GM23338 (cell line): ENCODE results near the gene MRTO4. TPM values are rescaled to one million over a fixed set of nuclear protein-coding genes. Genes with fewer than 3 reads are reported as not detected.
A peak's percentile ranks its signal among the peaks of the same experiment; 100 is the strongest.

Source experiments
- ATAC-seq: fragments of 200-7000 bp; cut with Tn5 transposase; 3 replicates; pipeline ENCODE4 v1.9.1; 2020
- DNase-seq: peaks from one replicate; pipeline ENCODE4 v3.0.0-alpha.2; 2015; ENCODE audit warnings: low spot score
- H2AFZ ChIP-seq: fragments of 200-600 bp; sonication (generic); 2 replicates; pipeline ENCODE4 v1.8.0; 2016; ENCODE audit warnings: antibody characterized with exemption, mild to moderate bottlenecking, moderate library complexity
- H3F3A ChIP-seq: fragments of 200-600 bp; sonication (generic); replicated peaks from 2 replicates; pipeline ENCODE4 v1.8.0; 2017; ENCODE audit warnings: antibody characterized with exemption, mixed run types, low read depth
- H3K27ac ChIP-seq: fragments of 200-600 bp; sonication (generic); 2 replicates; pipeline ENCODE4 v1.6.1; 2016; ENCODE audit warnings: low read depth
- H3K27me3 ChIP-seq: fragments of 200-600 bp; sonication (generic); 2 replicates; pipeline ENCODE4 v1.8.0; 2016; ENCODE audit warnings: mild to moderate bottlenecking, mixed run types, moderate library complexity; ENCODE audit not compliant: insufficient read depth
- H3K36me3 ChIP-seq: fragments of 200-600 bp; sonication (generic); 2 replicates; pipeline ENCODE4 v1.8.0; 2016; ENCODE audit warnings: mild to moderate bottlenecking; ENCODE audit not compliant: insufficient read depth
- H3K4me1 ChIP-seq: fragments of 200-600 bp; sonication (generic); 2 replicates; pipeline ENCODE4 v1.8.0; 2016; ENCODE audit warnings: mild to moderate bottlenecking, moderate library complexity; ENCODE audit not compliant: insufficient read depth
- H3K4me2 ChIP-seq: fragments of 200-600 bp; sonication (generic); 2 replicates; pipeline ENCODE4 v1.7.1; 2017; ENCODE audit warnings: mixed run types
- H3K4me3 ChIP-seq: fragments of 200-600 bp; sonication (generic); 2 replicates; pipeline ENCODE4 v1.6.1; 2016; ENCODE audit warnings: mixed run types
- H3K79me2 ChIP-seq: fragments of 200-600 bp; sonication (generic); replicated peaks from 2 replicates; pipeline ENCODE4 v1.8.0; 2017; ENCODE audit warnings: mild to moderate bottlenecking; ENCODE audit not compliant: insufficient read depth
- H3K9me2 ChIP-seq: fragments of 200-600 bp; sonication (generic); 2 replicates; pipeline ENCODE4 v1.8.0; 2017; ENCODE audit not compliant: insufficient read depth
- H4K20me1 ChIP-seq: fragments of 200-600 bp; sonication (generic); replicated peaks from 2 replicates; pipeline ENCODE4 v1.8.0; 2017; ENCODE audit warnings: mild to moderate bottlenecking; ENCODE audit not compliant: insufficient read depth
- H3K27ac Mint-ChIP-seq: 2 replicates; pipeline ENCODE4 v1.8.0; 2020; ENCODE audit warnings: inconsistent platforms, mild to moderate bottlenecking, moderate library complexity, mixed read lengths
- H3K27me3 Mint-ChIP-seq: 3 replicates; pipeline ENCODE4 v1.8.0; 2022; ENCODE audit warnings: low read depth, mild to moderate bottlenecking, moderate library complexity, mixed read lengths, inconsistent platforms; ENCODE audit not compliant: insufficient read depth, poor library complexity
- H3K36me3 Mint-ChIP-seq: 3 replicates; pipeline ENCODE4 v1.8.0; 2021; ENCODE audit warnings: low read depth, mild to moderate bottlenecking, inconsistent platforms, moderate library complexity, mixed read lengths
- H3K4me1 Mint-ChIP-seq: 3 replicates; pipeline ENCODE4 v1.8.0; 2020; ENCODE audit warnings: mild to moderate bottlenecking, inconsistent platforms, mixed read lengths
- H3K4me3 Mint-ChIP-seq: 3 replicates; pipeline ENCODE4 v1.8.0; 2021; ENCODE audit warnings: moderate library complexity, mild to moderate bottlenecking, inconsistent platforms, mixed read lengths
- H3K9me3 Mint-ChIP-seq: 3 replicates; pipeline ENCODE4 v1.8.0; 2020; ENCODE audit warnings: moderate library complexity, mild to moderate bottlenecking, inconsistent platforms, mixed read lengths
- CREB1 ChIP-seq: fragments of 250-450 bp; sonication (Bioruptor Pico); IDR thresholded peaks from 2 replicates; pipeline ENCODE4 v1.5.0; 2020; ENCODE audit warnings: low read depth, mild to moderate bottlenecking, moderate library complexity
- EZH2phosphoT487 ChIP-seq: fragments of 200-600 bp; sonication (generic); IDR thresholded peaks from one replicate; pipeline ENCODE4 v1.8.1; 2018; ENCODE audit warnings: antibody characterized with exemption; ENCODE audit not compliant: unreplicated experiment
- JUNB ChIP-seq: IDR thresholded peaks from one replicate; pipeline ENCODE4 v1.6.1; 2016; ENCODE audit warnings: antibody characterized with exemption; ENCODE audit not compliant: unreplicated experiment
- NANOG ChIP-seq: IDR thresholded peaks from 2 replicates; pipeline ENCODE4 v1.6.1; 2016; ENCODE audit warnings: antibody characterized with exemption, borderline replicate concordance
- POLR2AphosphoS5 ChIP-seq: IDR thresholded peaks from 2 replicates; pipeline ENCODE4 v1.6.1; 2016; ENCODE audit warnings: antibody characterized with exemption, low read depth
- ZNF331 ChIP-seq: fragments of 250-450 bp; sonication (Bioruptor Pico); IDR thresholded peaks from 2 replicates; pipeline ENCODE4 v1.5.0; 2020; ENCODE audit warnings: low read depth, mild to moderate bottlenecking, moderate library complexity
- polyA plus RNA-seq: library from polyadenylated mRNA; unstranded; fragments of >200 nt; fragmentation: Nextera tagmentation; extraction: Ambion mirVana; gene quantifications from 2 replicates; pipeline ENCODE4 v1.2.1, GENCODE V29; 2016
- total RNA-seq: library from RNA; depleted of rRNA; stranded (reverse); fragments of >200 nt; shearing (Covaris generic); gene quantifications from 2 replicates; pipeline ENCODE4 v1.2.3, GENCODE V29; 2014
- TF ChIP-seq, protein P1 (sequence below), 2 experiments: fragments of 200-600 bp in 1 of 2; sonication (generic) in 1 of 2; conservative IDR thresholded peaks; 2 replicates each; pipeline versions ENCODE4 v1.5.1 to v1.6.1; 2016 to 2017; ENCODE audit warnings: antibody characterized with exemption in 2 of 2, low read depth in 2 of 2, mild to moderate bottlenecking in 2 of 2, moderate library complexity in 1 of 2
- TF ChIP-seq, protein P2 (sequence below): fragments of 250-450 bp; sonication (Bioruptor Pico); IDR thresholded peaks from 2 replicates; pipeline ENCODE4 v1.5.0; 2020; ENCODE audit warnings: mild to moderate bottlenecking, moderate library complexity
- TF ChIP-seq, protein P3 (sequence below): IDR thresholded peaks from one replicate; pipeline ENCODE4 v1.6.1; 2018; ENCODE audit warnings: antibody characterized with exemption; ENCODE audit not compliant: unreplicated experiment
- TF ChIP-seq, protein P4 (sequence below): IDR thresholded peaks from 2 replicates; pipeline ENCODE4 v1.6.1; 2016; ENCODE audit warnings: antibody characterized with exemption

The MRTO4 gene
- total and polyA plus RNA-seq, 2 experiments from 2014 or later: 54.2 to 88.5 TPM

DNA sequence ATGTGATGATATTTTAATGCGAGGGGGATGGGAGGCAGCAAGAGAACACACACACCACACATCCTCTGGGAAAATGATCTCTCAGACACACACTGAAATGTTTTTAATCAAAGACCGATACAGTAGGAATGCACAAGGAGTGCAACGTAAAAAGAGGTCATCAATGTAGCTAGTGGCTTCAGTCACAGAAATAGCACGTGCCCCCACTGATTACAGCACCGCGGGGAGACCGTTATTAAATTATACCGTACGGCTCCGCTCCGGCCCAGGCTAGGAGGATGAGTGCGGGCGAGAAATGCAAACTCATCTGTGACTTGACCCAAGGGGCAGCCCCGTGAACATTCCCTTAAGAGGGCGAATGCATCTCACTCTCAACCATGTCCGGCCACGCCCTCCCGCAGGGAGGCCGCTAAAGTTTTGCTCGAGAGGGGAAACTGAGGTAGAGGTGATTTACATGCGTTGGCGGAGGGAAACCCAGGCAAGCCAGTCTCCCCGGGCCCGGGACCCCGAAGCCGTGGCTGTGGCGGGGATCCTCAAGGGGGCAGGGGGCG is 42.1 kb upstream of the MRTO4 start:
- Histone ChIP-seq H3K9me2 (no peaks in the 10 kb centered on the region), H3K4me1 (peaks cover 26% of the 10 kb centered on the region), H3K4me3 (peak overlapping the region; percentile 98), H3F3A (peaks cover 11% of the 10 kb centered on the region), H3K27ac (peak overlapping the region; percentile 99), H3K36me3 (no peaks in the 10 kb centered on the region), H3K79me2 (peaks cover 92% of the 10 kb centered on the region), H3K4me2 (peak overlapping the region; percentile 99), H2AFZ (no peak overlapping the region), H3K27me3 (no peaks in the 10 kb centered on the region), H4K20me1 (peaks cover 48% of the 10 kb centered on the region)
- peak overlapping the region; percentile 98 for H3K27ac Mint-ChIP-seq
- peaks cover 7% of the 10 kb centered on the region for H3K27me3 Mint-ChIP-seq
- no peaks in the 10 kb centered on the region for H3K9me3 Mint-ChIP-seq
- peaks cover 7% of the 10 kb centered on the region for H3K36me3 Mint-ChIP-seq
- H3K4me1 Mint-ChIP-seq: peaks cover 18% of the 10 kb centered on the region
- peak overlapping the region; percentile 94 for H3K4me3 Mint-ChIP-seq
- TF ChIP-seq, protein P1, sequence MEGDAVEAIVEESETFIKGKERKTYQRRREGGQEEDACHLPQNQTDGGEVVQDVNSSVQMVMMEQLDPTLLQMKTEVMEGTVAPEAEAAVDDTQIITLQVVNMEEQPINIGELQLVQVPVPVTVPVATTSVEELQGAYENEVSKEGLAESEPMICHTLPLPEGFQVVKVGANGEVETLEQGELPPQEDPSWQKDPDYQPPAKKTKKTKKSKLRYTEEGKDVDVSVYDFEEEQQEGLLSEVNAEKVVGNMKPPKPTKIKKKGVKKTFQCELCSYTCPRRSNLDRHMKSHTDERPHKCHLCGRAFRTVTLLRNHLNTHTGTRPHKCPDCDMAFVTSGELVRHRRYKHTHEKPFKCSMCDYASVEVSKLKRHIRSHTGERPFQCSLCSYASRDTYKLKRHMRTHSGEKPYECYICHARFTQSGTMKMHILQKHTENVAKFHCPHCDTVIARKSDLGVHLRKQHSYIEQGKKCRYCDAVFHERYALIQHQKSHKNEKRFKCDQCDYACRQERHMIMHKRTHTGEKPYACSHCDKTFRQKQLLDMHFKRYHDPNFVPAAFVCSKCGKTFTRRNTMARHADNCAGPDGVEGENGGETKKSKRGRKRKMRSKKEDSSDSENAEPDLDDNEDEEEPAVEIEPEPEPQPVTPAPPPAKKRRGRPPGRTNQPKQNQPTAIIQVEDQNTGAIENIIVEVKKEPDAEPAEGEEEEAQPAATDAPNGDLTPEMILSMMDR (conservative IDR thresholded peaks at IDR 0.05; ENCODE audit: low read depth in 2 of 2): no peak
- TF ChIP-seq ZNF331 (CRISPR knock-in tag): no peak
- TF ChIP-seq, protein P2, sequence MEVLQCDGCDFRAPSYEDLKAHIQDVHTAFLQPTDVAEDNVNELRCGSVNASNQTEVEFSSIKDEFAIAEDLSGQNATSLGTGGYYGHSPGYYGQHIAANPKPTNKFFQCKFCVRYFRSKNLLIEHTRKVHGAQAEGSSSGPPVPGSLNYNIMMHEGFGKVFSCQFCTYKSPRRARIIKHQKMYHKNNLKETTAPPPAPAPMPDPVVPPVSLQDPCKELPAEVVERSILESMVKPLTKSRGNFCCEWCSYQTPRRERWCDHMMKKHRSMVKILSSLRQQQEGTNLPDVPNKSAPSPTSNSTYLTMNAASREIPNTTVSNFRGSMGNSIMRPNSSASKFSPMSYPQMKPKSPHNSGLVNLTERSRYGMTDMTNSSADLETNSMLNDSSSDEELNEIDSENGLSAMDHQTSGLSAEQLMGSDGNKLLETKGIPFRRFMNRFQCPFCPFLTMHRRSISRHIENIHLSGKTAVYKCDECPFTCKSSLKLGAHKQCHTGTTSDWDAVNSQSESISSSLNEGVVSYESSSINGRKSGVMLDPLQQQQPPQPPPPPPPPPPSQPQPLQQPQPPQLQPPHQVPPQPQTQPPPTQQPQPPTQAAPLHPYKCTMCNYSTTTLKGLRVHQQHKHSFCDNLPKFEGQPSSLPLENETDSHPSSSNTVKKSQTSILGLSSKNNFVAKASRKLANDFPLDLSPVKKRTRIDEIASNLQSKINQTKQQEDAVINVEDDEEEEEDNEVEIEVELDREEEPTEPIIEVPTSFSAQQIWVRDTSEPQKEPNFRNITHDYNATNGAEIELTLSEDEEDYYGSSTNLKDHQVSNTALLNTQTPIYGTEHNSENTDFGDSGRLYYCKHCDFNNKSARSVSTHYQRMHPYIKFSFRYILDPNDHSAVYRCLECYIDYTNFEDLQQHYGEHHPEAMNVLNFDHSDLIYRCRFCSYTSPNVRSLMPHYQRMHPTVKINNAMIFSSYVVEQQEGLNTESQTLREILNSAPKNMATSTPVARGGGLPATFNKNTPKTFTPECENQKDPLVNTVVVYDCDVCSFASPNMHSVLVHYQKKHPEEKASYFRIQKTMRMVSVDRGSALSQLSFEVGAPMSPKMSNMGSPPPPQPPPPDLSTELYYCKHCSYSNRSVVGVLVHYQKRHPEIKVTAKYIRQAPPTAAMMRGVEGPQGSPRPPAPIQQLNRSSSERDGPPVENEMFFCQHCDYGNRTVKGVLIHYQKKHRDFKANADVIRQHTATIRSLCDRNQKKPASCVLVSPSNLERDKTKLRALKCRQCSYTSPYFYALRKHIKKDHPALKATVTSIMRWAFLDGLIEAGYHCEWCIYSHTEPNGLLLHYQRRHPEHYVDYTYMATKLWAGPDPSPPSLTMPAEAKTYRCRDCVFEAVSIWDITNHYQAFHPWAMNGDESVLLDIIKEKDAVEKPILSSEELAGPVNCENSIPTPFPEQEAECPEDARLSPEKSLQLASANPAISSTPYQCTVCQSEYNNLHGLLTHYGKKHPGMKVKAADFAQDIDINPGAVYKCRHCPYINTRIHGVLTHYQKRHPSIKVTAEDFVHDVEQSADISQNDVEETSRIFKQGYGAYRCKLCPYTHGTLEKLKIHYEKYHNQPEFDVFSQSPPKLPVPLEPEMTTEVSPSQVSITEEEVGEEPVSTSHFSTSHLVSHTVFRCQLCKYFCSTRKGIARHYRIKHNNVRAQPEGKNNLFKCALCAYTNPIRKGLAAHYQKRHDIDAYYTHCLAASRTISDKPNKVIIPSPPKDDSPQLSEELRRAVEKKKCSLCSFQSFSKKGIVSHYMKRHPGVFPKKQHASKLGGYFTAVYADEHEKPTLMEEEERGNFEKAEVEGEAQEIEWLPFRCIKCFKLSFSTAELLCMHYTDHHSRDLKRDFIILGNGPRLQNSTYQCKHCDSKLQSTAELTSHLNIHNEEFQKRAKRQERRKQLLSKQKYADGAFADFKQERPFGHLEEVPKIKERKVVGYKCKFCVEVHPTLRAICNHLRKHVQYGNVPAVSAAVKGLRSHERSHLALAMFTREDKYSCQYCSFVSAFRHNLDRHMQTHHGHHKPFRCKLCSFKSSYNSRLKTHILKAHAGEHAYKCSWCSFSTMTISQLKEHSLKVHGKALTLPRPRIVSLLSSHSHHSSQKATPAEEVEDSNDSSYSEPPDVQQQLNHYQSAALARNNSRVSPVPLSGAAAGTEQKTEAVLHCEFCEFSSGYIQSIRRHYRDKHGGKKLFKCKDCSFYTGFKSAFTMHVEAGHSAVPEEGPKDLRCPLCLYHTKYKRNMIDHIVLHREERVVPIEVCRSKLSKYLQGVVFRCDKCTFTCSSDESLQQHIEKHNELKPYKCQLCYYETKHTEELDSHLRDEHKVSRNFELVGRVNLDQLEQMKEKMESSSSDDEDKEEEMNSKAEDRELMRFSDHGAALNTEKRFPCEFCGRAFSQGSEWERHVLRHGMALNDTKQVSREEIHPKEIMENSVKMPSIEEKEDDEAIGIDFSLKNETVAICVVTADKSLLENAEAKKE (CRISPR knock-in tag): no peak
- TF ChIP-seq, protein P3, sequence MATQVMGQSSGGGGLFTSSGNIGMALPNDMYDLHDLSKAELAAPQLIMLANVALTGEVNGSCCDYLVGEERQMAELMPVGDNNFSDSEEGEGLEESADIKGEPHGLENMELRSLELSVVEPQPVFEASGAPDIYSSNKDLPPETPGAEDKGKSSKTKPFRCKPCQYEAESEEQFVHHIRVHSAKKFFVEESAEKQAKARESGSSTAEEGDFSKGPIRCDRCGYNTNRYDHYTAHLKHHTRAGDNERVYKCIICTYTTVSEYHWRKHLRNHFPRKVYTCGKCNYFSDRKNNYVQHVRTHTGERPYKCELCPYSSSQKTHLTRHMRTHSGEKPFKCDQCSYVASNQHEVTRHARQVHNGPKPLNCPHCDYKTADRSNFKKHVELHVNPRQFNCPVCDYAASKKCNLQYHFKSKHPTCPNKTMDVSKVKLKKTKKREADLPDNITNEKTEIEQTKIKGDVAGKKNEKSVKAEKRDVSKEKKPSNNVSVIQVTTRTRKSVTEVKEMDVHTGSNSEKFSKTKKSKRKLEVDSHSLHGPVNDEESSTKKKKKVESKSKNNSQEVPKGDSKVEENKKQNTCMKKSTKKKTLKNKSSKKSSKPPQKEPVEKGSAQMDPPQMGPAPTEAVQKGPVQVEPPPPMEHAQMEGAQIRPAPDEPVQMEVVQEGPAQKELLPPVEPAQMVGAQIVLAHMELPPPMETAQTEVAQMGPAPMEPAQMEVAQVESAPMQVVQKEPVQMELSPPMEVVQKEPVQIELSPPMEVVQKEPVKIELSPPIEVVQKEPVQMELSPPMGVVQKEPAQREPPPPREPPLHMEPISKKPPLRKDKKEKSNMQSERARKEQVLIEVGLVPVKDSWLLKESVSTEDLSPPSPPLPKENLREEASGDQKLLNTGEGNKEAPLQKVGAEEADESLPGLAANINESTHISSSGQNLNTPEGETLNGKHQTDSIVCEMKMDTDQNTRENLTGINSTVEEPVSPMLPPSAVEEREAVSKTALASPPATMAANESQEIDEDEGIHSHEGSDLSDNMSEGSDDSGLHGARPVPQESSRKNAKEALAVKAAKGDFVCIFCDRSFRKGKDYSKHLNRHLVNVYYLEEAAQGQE: no peak
- TF ChIP-seq, protein P4, sequence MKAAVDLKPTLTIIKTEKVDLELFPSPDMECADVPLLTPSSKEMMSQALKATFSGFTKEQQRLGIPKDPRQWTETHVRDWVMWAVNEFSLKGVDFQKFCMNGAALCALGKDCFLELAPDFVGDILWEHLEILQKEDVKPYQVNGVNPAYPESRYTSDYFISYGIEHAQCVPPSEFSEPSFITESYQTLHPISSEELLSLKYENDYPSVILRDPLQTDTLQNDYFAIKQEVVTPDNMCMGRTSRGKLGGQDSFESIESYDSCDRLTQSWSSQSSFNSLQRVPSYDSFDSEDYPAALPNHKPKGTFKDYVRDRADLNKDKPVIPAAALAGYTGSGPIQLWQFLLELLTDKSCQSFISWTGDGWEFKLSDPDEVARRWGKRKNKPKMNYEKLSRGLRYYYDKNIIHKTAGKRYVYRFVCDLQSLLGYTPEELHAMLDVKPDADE: no peak
- TF ChIP-seq EZH2phosphoT487: no peak
- TF ChIP-seq NANOG: no peak
- TF ChIP-seq JUNB: no peak
- TF ChIP-seq POLR2AphosphoS5: no peak
- no peak for TF ChIP-seq CREB1
- ATAC-seq: peak; percentile 60
- peak; percentile 82 for DNase-seq
